ENCODE data around the gene PHLPP2.
"Not testable (repeated sequence)": the region's sequence is repeated elsewhere in the genome, so short reads cannot be mapped to it uniquely, and the experiment has no call there.

Gene PHLPP2

GRCh38 chr16:71610936-71611871, 113.3 kb downstream of the PHLPP2 start:
- DNase-seq, result peak; percentile 92

DNA sequence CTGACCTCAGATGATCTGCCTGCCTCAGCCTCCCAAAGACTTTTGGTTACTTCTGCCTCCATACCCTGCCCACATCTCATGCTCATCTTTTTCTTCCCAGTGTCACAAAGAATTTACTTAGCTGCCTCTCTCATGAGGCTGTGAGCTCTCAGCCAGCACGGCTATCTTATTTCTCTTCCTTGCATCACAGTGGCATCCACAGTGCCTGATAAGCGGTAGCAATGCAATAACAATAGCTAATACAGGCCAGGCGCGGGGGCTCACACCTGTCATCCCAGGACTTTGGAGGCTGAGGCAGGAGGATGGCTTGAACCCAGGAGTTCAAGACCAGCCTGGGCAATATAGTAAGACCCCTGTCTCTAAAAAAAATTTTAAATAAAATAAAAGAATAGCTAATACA, 114.1 kb downstream of the PHLPP2 start:
- no peak for DNase-seq

DNA sequence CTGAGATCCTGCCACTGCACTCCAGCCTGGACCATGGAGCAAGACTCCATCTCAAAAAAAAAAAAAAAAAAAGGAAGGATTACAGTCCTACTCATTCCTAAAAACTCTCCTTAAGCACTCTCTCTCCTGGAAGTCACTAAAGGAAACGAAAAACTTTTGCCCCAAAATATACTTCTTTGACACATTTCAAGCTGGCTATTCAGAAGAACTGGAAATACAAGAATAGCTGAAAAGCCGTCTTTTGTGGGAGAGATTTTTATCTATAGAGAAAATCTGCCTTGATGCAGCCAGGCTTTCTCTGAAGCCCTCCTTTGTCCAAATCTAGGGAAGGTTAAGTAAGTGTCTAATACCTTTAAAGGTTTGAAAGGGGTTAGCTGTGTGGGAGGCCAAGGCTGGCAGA, 115.4 kb downstream of the PHLPP2 start:
- DNase-seq, result no peak

DNA sequence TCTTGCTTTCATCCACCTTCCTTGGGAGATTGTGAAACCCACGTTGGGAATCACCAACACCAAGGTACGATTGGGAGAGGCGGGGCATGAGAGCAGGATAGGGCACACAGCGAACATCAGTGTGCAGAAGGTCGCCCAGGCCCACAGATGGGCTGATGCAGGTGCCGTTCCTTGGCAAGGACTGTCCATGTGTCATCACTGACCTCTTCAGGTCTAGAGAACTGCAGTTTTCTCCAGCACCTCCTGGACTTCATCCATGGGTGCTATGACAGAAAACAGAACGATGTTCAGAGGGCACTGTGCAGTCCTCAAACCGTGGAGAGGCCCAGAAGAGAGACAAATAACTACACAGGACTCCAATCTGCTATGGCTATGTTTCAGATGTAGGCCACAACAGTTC, 123.7 kb downstream of the PHLPP2 start:
- no peak for DNase-seq

GRCh38 chr16:71598426-71598825, 126.1 kb downstream of the PHLPP2 start:
- not testable (repeated sequence) for DNase-seq

GRCh38 chr16:71595340-71595826, 129.1 kb downstream of the PHLPP2 start:
- not testable (repeated sequence) for DNase-seq

Measured in activated CD8-positive, alpha-beta memory T cell treated with anti-CD3 and anti-CD28 coated beads for 24 hours (primary cell).